Pulmonary artery endothelial cell (primary cell): Measurements from ENCODE around the gene ATP13A1. TPM values are rescaled to one million over a fixed set of nuclear protein-coding genes. Genes with fewer than 3 reads are reported as not detected.

ENCODE experiments used
- DNase-seq: peaks from one replicate; pipeline ENCODE4 v3.0.0-alpha.2; 2011; ENCODE audit warnings: low read depth, low spot score
- total RNA-seq: library from RNA; depleted of rRNA; stranded (reverse); fragments of >200 nt; gene quantifications from 2 replicates; pipeline ENCODE4 v1.2.3, GENCODE V29; 2014

ATP13A1 gene
- total RNA-seq, 1 donor from 2014 or later: 21.9 TPM

- DNase-seq: no peak
These were observed 19.5 kb downstream of the ATP13A1 start for GRCh38 chr19:19644054-19644388.

- DNase-seq: no peak
These were observed 20.1 kb downstream of the ATP13A1 start, which contains the start of gene GMIP for GRCh38 chr19:19643158-19644053. Gene GMIP (minus strand): TSS chr19:19643657. CDS start chr19:19643529, 128 bp downstream.

DNA sequence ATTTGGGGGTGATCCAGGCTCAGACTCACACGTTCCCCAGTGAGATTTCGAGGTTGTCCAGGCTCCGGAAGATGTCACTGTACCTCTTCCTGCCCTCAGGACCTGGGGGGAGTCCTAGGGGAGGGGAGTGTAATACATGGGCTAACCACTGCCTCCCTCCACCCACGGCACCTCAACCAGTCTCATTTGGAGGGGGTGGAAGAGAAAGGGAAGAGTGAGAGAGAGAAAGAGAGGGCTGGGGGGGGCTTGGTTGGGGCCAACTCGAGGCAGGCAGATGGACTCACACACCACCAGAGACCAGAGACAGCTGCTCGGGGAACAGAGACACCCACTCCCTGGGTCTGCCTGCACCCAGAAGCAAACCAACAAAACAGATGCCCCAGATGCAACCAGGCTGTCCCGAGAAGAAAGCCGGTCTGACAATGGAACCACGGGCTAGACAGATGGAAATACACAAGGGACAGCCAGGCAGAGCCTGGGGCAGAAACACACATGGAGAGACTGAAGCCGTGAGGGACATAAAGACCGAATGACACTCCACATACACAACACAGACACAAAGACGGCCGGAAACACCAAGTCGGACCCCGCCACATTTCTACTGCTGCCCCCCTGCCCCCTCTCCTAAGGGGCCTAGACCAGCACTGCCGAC, 20.8 kb downstream of the ATP13A1 start:
- DNase-seq: no peak

GRCh38 chr19:19637523-19638251, 25.8 kb downstream of the ATP13A1 start:
- no peak for DNase-seq

DNA sequence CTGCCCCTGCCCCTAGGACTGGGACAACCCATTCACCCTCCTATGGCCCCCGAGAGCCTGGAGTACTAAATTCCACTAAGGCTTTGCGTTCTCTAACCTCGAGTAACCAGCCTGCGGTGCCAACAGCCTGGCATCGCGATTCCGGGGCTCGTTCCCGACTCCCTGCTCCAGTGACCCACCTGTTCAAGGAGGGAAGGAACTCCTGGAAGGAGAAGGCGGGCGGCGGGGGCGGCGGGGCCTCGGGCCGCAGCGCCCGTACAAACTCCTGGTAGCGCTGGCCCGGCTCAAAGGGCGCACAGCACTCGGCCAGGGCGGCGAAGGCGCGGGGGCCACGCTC, 26.3 kb downstream of the ATP13A1 start:
- no peak for DNase-seq

- DNase-seq: no peak
These were observed 26.8 kb downstream of the ATP13A1 start for GRCh38 chr19:19636573-19637185.

DNA sequence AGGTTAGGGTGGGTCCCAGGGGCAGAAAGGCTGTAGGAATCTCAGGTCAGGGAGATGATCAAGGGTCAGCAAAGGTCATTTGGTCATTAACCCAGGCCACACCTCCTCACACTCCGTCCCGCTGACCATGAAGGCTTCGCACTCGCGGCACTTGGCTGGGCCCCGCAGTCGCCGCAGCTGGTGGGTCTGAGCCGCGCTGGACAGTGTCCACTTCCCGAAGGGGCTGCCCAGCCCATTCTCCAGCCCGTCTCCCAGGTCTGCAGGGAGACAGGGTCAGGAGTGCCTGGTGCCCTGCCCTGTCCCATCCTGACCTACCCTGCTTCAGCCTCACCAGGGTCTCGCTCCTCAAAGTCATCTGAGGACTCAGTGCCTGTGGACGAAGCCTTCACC, 28.2 kb downstream of the ATP13A1 start:
- no peak for DNase-seq

DNA sequence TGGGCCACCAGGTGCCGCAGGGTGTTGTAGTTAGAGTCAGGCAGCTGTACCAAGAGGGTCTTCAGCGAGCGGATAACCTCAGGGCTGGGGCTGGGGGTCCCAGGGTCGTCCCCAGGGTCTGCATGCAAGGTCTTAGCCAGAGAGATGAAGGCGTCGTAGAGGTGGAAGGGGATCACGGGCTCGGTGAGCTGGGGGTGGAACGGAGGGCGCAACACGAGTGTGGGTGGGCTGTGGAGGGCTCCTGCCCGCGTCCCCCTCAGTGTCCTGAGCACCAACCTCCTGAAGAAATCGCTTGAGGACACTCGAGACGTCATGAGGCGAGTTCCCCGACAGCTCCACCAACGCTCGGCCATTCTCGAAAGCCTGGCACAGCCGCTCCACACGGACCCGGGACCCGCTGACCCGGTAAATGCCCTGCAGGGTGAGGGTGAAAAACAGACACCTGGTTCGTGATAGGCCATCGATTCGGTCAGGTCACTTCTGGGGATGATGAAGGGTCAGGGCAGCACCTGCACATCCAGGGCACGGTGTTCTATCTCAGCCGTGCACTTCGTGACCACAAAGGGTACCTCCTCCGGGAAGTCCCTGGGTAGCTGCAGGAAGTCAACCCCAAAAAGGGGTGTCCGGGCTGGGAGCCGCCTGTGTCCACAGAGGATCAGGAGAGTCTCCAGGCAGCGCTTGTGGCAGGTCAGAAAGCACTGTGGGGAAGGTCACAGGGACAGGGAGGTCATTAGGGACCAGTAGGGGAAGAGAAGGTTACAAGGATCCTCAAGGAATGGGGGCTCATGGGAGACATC, 28.8 kb downstream of the ATP13A1 start:
- no peak for DNase-seq

DNA sequence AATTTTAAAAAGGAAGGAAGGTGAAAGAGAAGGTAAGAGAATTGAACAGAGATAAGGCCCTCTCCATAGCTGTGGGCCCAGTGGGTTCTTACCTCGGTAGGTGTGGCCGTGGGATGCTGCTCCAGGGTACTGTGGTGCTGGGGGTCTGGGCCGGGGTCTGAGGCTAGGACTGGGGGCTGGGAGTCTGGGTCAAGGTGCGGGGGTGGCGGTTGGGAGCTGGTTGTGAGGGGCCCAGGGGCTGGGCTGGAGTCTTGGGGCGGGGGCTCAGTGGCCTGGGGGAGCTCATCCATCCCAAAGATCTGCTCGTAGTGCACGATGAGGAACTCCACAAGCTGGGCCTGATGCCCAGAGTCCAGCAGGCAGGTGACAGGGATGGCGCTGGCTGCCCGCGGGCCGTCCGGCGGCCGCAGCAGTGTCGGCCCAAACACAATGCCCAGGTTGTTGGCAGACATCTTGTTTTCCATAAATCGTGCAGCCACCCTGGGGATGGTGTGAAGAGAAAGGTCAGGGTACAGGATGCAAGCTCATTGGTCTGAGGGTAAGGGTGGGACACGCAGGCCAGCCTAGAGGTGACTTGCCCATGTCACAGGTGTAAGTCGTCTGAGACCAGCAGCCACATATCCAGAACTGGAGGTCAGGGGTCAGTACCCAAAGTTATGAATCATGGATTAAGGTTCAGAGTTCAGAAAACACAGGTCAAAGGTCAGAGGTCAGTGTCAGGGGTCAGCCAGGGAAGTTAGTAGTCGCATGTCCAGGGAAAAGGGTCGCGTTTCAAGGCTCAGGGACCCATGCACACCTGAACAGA, 29.6 kb downstream of the ATP13A1 start:
- DNase-seq: no peak

DNA sequence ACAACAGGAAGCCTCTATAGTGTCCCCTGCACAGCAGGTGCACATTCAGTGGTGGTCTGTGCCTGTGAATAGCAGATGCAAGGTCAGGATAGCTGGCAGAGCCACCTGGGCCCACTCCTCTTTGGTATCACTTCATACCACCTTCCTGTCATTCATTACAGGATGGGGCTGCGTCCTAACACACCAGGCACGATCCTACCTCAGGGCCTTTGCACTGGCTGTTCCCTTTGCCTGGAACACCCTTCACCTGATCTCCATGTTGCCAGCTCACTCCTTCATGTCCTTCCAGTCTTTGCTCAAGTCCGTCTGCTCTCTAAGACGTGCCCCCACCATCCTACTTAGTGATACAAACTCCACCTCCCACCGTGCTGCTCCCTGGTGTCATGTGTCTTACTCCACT, 30.8 kb downstream of the ATP13A1 start:
- no peak for DNase-seq

DNA sequence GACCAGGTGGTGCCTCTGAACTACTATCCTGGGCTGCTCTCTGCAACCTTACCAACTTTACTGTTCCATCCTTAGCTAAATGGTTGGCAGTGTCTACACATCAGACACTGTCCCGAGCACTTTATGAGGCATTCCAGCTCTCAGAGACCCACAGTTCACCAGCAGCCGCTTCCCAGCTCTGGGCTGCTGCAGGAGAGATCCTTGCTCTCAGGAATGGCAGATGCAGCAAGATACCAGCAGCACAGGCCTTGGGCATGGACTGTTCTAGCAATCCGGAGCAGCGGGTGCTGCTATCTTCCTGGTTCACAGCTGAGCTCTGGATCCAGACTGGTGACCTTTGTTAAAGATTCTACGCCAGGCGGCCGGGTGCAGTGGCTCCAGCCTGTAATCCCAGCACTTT, 32.1 kb downstream of the ATP13A1 start:
- DNase-seq: no peak

GRCh38 chr19:19630426-19630825, 33.0 kb downstream of the ATP13A1 start:
- no peak for DNase-seq

- DNase-seq: no peak
These were observed 33.4 kb downstream of the ATP13A1 start for GRCh38 chr19:19630062-19630414.

DNA sequence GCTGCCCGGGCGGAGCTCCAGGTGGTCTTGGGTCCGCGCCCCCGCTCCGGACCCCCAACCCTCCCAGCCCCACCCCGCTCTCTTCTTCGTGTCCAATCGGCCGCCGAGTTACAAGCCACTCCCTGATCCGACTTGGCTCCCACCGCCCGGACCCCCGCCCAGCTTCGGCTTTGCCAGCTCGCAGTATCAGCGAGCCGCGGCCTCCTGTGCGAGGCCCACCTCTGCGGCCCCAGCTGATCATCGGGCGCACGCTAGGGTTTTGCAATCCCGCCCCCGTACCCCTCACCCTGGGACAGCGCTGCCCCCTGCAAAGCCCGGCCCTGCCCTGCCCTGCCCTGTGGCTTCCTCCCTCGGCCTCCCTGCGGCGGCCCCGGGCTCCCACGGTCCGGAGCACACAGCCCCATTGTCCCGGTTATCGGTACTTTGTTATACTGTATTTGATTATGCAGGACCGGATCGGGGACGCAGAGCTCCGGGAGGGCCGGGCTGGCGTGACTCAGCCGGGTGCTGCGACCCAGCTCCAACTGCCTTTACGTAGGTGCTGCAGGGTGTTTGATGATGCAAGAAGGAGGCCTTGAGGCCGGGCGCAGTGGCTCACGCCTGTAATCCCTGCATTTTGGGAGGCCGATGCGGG, 34.9 kb downstream of the ATP13A1 start:
- no peak for DNase-seq

DNA sequence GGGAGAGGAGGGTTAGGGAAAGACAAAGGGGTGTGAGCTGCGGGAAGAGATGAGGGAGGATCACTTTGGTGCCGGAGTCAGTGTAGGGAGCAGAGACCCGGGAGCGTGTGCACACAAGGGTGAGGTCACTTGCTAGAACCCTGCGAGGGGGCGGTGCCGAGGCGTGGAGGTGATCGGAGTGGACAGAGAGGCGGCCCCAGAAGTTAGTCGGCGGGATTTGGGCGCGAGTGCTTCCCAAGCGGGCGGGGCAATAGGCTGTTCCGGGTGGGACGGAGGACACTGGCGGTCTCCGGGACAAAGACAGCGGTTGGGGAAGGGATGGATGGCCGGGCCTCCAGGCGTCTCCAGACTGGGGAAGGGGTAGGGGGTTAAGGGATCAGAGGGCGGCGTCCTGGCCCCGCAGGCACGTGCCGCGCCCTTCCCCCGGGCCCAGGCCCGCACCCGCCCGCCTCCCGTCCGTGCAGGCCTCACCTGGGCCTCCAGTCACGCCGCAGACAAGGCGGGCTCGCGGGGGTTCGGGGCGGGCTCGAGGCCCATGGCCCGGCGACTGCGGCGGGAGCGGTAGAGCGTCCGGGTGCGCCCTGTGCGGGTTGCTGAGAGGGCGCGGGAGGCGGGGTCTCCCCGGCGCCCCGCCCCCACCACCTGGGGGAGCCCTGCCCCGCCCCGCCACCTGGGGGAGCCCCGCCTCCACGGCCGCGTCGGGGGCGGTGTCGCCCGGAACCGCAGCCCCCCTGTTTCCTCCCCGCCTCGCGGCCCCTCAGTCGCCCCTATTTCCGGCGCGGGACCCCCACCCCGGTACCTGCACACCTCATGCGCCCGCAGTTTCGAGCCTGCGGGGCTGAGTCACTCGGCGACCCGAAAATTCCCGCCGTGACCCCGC, 35.6 kb downstream of the ATP13A1 start, which contains the start of gene LPAR2:
Gene LPAR2 (minus strand): TSS at position 600 of the 880 bp plus-strand sequence. CDS start 945 bp downstream, outside the sequence.
- no peak for DNase-seq

GRCh38 chr19:19626516-19627472, 36.7 kb downstream of the ATP13A1 start:
- DNase-seq: no peak

DNA sequence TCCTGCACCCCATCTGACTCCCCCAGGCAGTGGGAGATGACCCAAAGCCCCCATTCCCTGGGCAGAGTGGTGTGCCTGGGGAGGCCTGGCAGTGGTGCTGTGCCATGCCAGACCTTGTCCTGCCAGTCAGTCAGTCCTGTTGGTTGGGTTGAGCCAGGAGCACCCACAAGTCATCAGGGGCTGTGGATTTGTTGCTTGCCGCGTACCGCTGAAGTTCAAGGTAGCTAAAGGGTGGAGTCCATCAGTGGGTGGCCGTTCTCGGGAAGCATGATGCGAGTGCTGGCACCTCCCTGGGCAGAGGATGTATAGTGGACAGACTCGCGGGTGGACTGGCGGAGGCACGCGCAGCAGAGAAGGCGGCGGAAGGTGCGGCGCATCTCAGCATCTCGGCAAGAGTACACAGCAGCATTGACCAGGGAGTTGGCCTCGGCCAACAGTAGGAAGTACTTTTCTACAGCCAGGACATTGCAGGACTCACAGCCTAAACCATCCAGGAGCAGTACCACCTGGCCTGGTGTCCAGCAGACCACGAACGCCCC, 39.4 kb downstream of the ATP13A1 start:
- no peak for DNase-seq
